ENCODE results near the gene NELL1. TPM values are rescaled to one million over a fixed set of nuclear protein-coding genes. Genes with fewer than 3 reads are reported as not detected.

NELL1 gene
- total and polyA plus RNA-seq, 10 donors = 0.20 TPM; not detected in 9

DNA sequence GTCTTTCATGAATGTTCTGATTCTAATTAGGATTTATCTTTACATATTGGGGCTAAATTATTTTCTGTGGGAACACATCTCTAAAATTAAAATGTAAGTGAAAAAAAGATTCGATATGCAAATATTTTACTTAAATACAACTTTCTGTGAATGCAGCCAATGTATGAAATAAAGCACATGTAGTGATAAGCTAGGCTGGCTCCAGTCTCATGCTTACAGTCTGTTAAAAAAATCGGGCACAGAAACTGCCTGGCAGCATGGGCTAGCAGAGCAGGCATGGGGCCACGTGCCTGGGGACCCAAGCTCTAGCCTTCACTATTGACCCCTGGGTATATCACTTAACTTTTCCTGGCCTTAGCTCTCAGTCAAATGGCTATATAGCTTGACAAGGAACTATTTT lies 46.5 kb downstream of the NELL1 start:
- no peaks in the 10 kb centered on the region for H3K27me3 ChIP-seq (replicated peaks in 1 of 7)
- TF ChIP-seq, protein P1, sequence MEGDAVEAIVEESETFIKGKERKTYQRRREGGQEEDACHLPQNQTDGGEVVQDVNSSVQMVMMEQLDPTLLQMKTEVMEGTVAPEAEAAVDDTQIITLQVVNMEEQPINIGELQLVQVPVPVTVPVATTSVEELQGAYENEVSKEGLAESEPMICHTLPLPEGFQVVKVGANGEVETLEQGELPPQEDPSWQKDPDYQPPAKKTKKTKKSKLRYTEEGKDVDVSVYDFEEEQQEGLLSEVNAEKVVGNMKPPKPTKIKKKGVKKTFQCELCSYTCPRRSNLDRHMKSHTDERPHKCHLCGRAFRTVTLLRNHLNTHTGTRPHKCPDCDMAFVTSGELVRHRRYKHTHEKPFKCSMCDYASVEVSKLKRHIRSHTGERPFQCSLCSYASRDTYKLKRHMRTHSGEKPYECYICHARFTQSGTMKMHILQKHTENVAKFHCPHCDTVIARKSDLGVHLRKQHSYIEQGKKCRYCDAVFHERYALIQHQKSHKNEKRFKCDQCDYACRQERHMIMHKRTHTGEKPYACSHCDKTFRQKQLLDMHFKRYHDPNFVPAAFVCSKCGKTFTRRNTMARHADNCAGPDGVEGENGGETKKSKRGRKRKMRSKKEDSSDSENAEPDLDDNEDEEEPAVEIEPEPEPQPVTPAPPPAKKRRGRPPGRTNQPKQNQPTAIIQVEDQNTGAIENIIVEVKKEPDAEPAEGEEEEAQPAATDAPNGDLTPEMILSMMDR (IDR thresholded peaks at IDR 0.05 in 8 of 11, conservative IDR thresholded peaks at IDR 0.05 in 3 of 11) = no peak
- TF ChIP-seq POLR2AphosphoS5 (IDR thresholded peaks at IDR 0.05) (no peak), POLR2A (IDR thresholded peaks at IDR 0.05) (no peak)
- H3K27ac ChIP-seq = no peak overlapping the region
- intact Hi-C loops (cut with DNase I; ENCODE audit: low total_unique reads) = no loop called here
- H3K36me3 ChIP-seq = no peaks in the 10 kb centered on the region
- DNase-seq = no peak
- no peak overlapping the region for H3K4me3 ChIP-seq
- 63 to 88% (median 74%) methylated on average over 3 of the region's 3 CpGs for WGBS, 5 donors
- peaks cover 0 to 18% (median 6%) of the 10 kb centered on the region in 8 donors for H3K9me3 ChIP-seq
- no peaks in the 10 kb centered on the region for H3K4me1 ChIP-seq

DNA sequence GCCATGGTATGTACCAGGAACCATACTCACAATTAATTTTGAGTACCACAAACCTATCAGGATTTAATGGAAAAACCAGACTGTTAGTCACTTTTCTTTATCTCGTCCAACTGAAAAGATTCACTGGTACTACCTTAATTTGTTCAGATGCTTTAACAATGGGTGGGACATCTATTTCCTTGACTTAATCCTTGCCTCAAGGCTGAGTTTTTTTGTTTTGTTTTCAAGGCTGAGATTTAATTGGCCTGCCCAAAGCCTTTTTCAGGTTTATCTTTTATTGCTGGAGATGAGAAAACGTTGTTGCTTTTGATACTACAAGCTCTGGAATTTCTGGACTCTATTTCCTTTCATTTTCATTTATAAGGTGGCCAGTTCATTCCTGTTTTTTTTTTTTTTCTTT lies 50.4 kb downstream of the NELL1 start:
- no peak for DNase-seq
- peaks cover 0 to 9% (median 0%) of the 10 kb centered on the region in 8 donors for H3K9me3 ChIP-seq
- no peaks in the 10 kb centered on the region for H3K27me3 ChIP-seq (replicated peaks in 1 of 7)
- H3K27ac ChIP-seq = no peak overlapping the region
- no peak overlapping the region for H3K4me3 ChIP-seq
- H3K36me3 ChIP-seq = no peaks in the 10 kb centered on the region
- intact Hi-C loops (cut with DNase I; ENCODE audit: low total_unique reads) = no loop called here
- 60 to 73% (median 61%) methylated on average over 2 of the region's 2 CpGs for WGBS, 5 donors
- TF ChIP-seq, protein P1 (IDR thresholded peaks at IDR 0.05 in 8 of 11, conservative IDR thresholded peaks at IDR 0.05 in 3 of 11) = no peak
- TF ChIP-seq POLR2AphosphoS5 (IDR thresholded peaks at IDR 0.05) (no peak), POLR2A (IDR thresholded peaks at IDR 0.05) (no peak)
- H3K4me1 ChIP-seq = no peaks in the 10 kb centered on the region

DNA sequence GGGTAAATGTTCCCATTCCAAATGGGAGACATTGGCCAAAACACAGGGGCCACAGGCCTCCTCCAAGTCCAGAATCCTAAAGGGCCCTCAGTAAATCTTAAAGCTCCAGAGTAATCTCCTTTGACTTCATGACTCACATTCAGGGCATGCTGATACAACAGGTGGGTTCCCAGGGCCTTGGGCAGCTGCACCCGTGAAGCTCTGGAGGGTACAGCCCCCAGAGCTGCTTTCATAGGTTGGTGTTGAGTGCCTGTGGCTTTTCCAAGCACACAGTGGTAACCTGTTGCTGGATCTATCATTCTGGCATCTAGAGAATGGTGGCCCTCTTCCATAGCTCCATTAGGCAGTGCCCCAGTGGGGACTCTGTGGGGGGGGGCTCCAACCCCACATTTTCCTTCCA lies 54.0 kb downstream of the NELL1 start:
- no peak overlapping the region for H3K4me3 ChIP-seq
- TF ChIP-seq POLR2AphosphoS5 (IDR thresholded peaks at IDR 0.05) = no peak
- no peak for TF ChIP-seq POLR2A (IDR thresholded peaks at IDR 0.05)
- TF ChIP-seq, protein P1 (IDR thresholded peaks at IDR 0.05 in 8 of 11, conservative IDR thresholded peaks at IDR 0.05 in 3 of 11) = no peak
- WGBS, 5 donors = 43 to 63% (median 52%) methylated on average over 1 of the region's 1 CpG; no CpG with 5 or more reads in 1 of the 5 donors
- H3K36me3 ChIP-seq = no peaks in the 10 kb centered on the region
- no peaks in the 10 kb centered on the region for H3K4me1 ChIP-seq
- intact Hi-C loops (cut with DNase I; ENCODE audit: low total_unique reads) = no loop called here
- no peak overlapping the region for H3K27ac ChIP-seq
- peaks cover 0 to 25% (median 6%) of the 10 kb centered on the region in 8 donors for H3K9me3 ChIP-seq
- H3K27me3 ChIP-seq (replicated peaks in 1 of 7) = no peaks in the 10 kb centered on the region
- no peak for DNase-seq

DNA sequence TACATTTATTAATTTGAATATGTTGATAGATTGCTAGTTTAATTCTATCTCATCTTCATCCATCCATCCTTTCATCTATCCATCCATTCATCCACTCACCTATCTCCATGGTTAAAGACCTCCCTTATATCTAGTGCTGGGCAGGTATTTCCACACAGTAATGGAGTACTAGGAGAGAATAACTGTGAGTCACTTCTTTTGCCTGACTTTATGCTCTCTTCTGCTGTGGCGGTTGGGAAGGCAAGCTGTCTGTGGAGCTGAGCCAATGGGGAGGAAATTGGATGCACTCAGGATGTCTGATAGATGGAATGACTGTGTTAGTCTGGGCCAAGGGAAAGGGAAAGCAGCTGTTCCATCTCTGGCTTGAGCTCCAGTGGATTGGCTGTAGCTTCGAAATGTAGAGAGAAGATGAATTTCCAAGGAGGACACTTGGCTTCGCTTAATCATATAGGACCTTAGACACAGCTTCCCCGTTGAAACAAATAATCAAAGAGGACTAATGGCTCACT lies 60.3 kb downstream of the NELL1 start:
- no peak for DNase-seq
- H3K27me3 ChIP-seq (replicated peaks in 1 of 7) = no peaks in the 10 kb centered on the region
- WGBS, 5 donors = 64 to 84% (median 77%) methylated on average over 4 of the region's 4 CpGs
- no peak overlapping the region for H3K4me3 ChIP-seq
- H3K36me3 ChIP-seq = no peaks in the 10 kb centered on the region
- intact Hi-C loops (cut with DNase I; ENCODE audit: low total_unique reads) = no loop called here
- peaks cover 0 to 30% (median 6%) of the 10 kb centered on the region in 8 donors for H3K9me3 ChIP-seq
- H3K27ac ChIP-seq = no peak overlapping the region
- H3K4me1 ChIP-seq = no peaks in the 10 kb centered on the region
- TF ChIP-seq POLR2A (IDR thresholded peaks at IDR 0.05) (no peak), POLR2AphosphoS5 (IDR thresholded peaks at IDR 0.05) (no peak)
- TF ChIP-seq, protein P1 (IDR thresholded peaks at IDR 0.05 in 8 of 11, conservative IDR thresholded peaks at IDR 0.05 in 3 of 11) = no peak

Measured in spleen (tissue), 11 donors.